PC-3 (cell line): ENCODE data around the gene ARID5B. TPM values are rescaled to one million over a fixed set of nuclear protein-coding genes. Genes with fewer than 3 reads are reported as not detected.

Source experiments
- ATAC-seq: fragments of 200-7000 bp; cut with Tn5 transposase; 2 replicates; pipeline ENCODE4 v1.9.1; 2020; ENCODE audit warnings: mild to moderate bottlenecking, moderate library complexity
- BruUV-seq: library from RNA; stranded (reverse); fragments of 400-500 nt; replicated peaks from 2 replicates; lab custom pipeline; 2021; lab: Mats Ljungman, UMichigan
- CTCF ChIA-PET: fragments of 300-600 bp; sonication (Branson Sonifier 250); formaldehyde crosslinking; loops from one replicate; lab custom pipeline; 2022; ENCODE audit warnings: antibody characterized with exemption; lab: Charles Lee
- POLR2A ChIA-PET: fragments of 300-600 bp; sonication (Branson Sonifier 250); formaldehyde crosslinking; loops from one replicate; lab custom pipeline; 2022; ENCODE audit warnings: antibody characterized with exemption; ENCODE audit not compliant: unreplicated experiment; lab: Charles Lee
- DNase-seq: peaks from one replicate; pipeline ENCODE4 v3.0.0-alpha.2; 2015
- H2AFZ ChIP-seq: fragments of 300-600 bp; sonication (generic); 2 replicates; pipeline ENCODE4 v1.6.0; 2016; ENCODE audit warnings: antibody characterized with exemption, low read length
- H3F3A ChIP-seq: fragments of 300-600 bp; sonication (generic); one replicate; pipeline ENCODE4 v1.6.0; 2017; ENCODE audit warnings: antibody characterized with exemption, low read length, control low read depth, mild to moderate bottlenecking; ENCODE audit not compliant: unreplicated experiment
- H3K27ac ChIP-seq: fragments of 300-600 bp; sonication (generic); 2 replicates; pipeline ENCODE4 v1.5.1; 2016; ENCODE audit warnings: mild to moderate bottlenecking, low read length
- H3K27me3 ChIP-seq: fragments of 300-600 bp; sonication (generic); 2 replicates; pipeline ENCODE4 v1.6.1; 2016; ENCODE audit warnings: low read length, mixed read lengths
- H3K36me3 ChIP-seq: fragments of 300-600 bp; sonication (generic); 2 replicates; pipeline ENCODE4 v1.6.1; 2016; ENCODE audit warnings: low read depth, mixed run types, low read length, mixed read lengths
- H3K4me1 ChIP-seq: fragments of 300-600 bp; sonication (generic); 2 replicates; pipeline ENCODE4 v1.5.1; 2016; ENCODE audit warnings: low read length; ENCODE audit not compliant: insufficient read depth
- H3K4me2 ChIP-seq: fragments of 300-600 bp; sonication (generic); 2 replicates; pipeline ENCODE4 v1.6.0; 2016; ENCODE audit warnings: low read length
- H3K4me3 ChIP-seq: fragments of 300-600 bp; sonication (generic); 2 replicates; pipeline ENCODE4 v1.5.1; 2016; ENCODE audit warnings: mild to moderate bottlenecking, low read length, mixed read lengths
- H3K79me2 ChIP-seq: fragments of 300-600 bp; sonication (generic); 2 replicates; pipeline ENCODE4 v1.6.1; 2017; ENCODE audit warnings: low read length, mixed read lengths
- H3K9ac ChIP-seq: fragments of 300-600 bp; sonication (generic); 2 replicates; pipeline ENCODE4 v1.6.0; 2016; ENCODE audit warnings: mild to moderate bottlenecking, low read length
- H3K9me2 ChIP-seq: fragments of 300-600 bp; sonication (generic); replicated peaks from 2 replicates; pipeline ENCODE4 v1.6.1; 2016; ENCODE audit warnings: mixed run types, low read length, mixed read lengths
- H3K9me3 ChIP-seq: fragments of 300-600 bp; sonication (generic); 2 replicates; pipeline ENCODE4 v1.6.1; 2016; ENCODE audit warnings: low read length, mixed read lengths
- H4K20me1 ChIP-seq: fragments of 300-600 bp; sonication (generic); 2 replicates; pipeline ENCODE4 v1.6.1; 2016; ENCODE audit warnings: low read length, mixed read lengths
- CTCF ChIP-seq: fragments of 300-600 bp; sonication (generic); conservative IDR thresholded peaks from 2 replicates; pipeline ENCODE4 v1.5.1; 2017; ENCODE audit warnings: antibody characterized with exemption, low read depth, mild to moderate bottlenecking, low read length
- EZH2 ChIP-seq: fragments of 300-600 bp; sonication (generic); IDR thresholded peaks from one replicate; pipeline ENCODE4 v1.6.1; 2017; ENCODE audit warnings: antibody characterized with exemption, mild to moderate bottlenecking, low read length; ENCODE audit not compliant: unreplicated experiment
- EZH2phosphoT487 ChIP-seq: fragments of 300-600 bp; sonication (generic); IDR thresholded peaks from 2 replicates; pipeline ENCODE4 v1.6.1; 2018; ENCODE audit warnings: mild to moderate bottlenecking, antibody characterized with exemption, low read length, borderline replicate concordance
- intact Hi-C: fragments of 100-400 bp; cut with micrococcal nuclease; formaldehyde crosslinking; loops from 2 replicates; pipeline ENCODE4 v1.9.0; 2023
- total RNA-seq: library from RNA; depleted of rRNA; stranded (reverse); fragments of >200 nt; gene quantifications from 2 replicates; pipeline ENCODE4 v1.2.3, GENCODE V29; 2014

ARID5B gene
- total RNA-seq, 1 experiment from 2014 or later: 26.4 TPM

GRCh38 chr10:61939902-61940301 is 38.4 kb downstream of the ARID5B start:
- H3K27ac ChIP-seq: peak overlapping the region; percentile 81
- TSS peak; percentile 15 for BruUV-seq

GRCh38 chr10:61941202-61941681 is 39.7 kb downstream of the ARID5B start:
- POLR2A ChIA-PET: interaction anchor here (0.7 kb wide), 1 partner anchor 79 kb away, joined by 12 read pairs; no protein-coding TSS in a partner anchor
- H3K79me2 ChIP-seq: peaks cover 9% of the 10 kb centered on the region; the same call in 1 of the 2 replicates
- no peaks in the 10 kb centered on the region for H3K9me2 ChIP-seq
- H3K9me3 ChIP-seq: no peaks in the 10 kb centered on the region
- CTCF ChIA-PET: no interaction called here
- H3K36me3 ChIP-seq: peaks cover 2% of the 10 kb centered on the region; the same call in 1 of the 2 replicates
- no peaks in the 10 kb centered on the region for H3K27me3 ChIP-seq
- peak overlapping the region; percentile 72 for H3K27ac ChIP-seq
- H3K4me2 ChIP-seq: peak overlapping the region; percentile 0; the same call in 1 of the 2 replicates
- no TSS peak for BruUV-seq
- peaks cover 88% of the 10 kb centered on the region for H3K4me1 ChIP-seq
- 0 out of 2 replicates have a peak overlapping the region, but pooled peaks have one; percentile 1 for H3K9ac ChIP-seq
- H3F3A ChIP-seq: peaks cover 58% of the 10 kb centered on the region
- no peak overlapping the region for H2AFZ ChIP-seq
- ATAC-seq (no peak), DNase-seq (no peak)
- no peak overlapping the region for H3K4me3 ChIP-seq
- TF ChIP-seq EZH2phosphoT487 (no peak), CTCF (no peak), EZH2 (no peak)
- intact Hi-C loops: no loop called here
- H4K20me1 ChIP-seq: no peaks in the 10 kb centered on the region

More at GRCh38 chr10:61939902-61940301, 38.4 kb downstream of the ARID5B start:
- no peaks in the 10 kb centered on the region for H3K9me2 ChIP-seq
- 0 out of 2 replicates have a peak overlapping the region, but pooled peaks have one; percentile 0 for H2AFZ ChIP-seq
- peak overlapping the region; percentile 67 for H3K4me2 ChIP-seq
- ChIA-PET CTCF (interaction anchor here (0.6 to 1.4 kb wide), 2 partner anchors 38 to 40 kb away, joined by 3 to 5 read pairs; no protein-coding TSS in a partner anchor), POLR2A (interaction anchor here (0.7 kb wide), 1 partner anchor 187 kb away, joined by 5 read pairs; no protein-coding TSS in a partner anchor)
- peaks cover 56% of the 10 kb centered on the region for H3F3A ChIP-seq
- peak; percentile 87 for DNase-seq
- no peaks in the 10 kb centered on the region for H3K9me3 ChIP-seq
- intact Hi-C loops: loop anchor here (1.0 to 5.0 kb wide), 9 partner anchors 36 to 445 kb away; no protein-coding TSS in a partner anchor
- H3K27me3 ChIP-seq: no peaks in the 10 kb centered on the region
- H3K4me3 ChIP-seq: peak overlapping the region; percentile 6; the same call in 1 of the 2 replicates
- peak overlapping the region; percentile 45 for H3K9ac ChIP-seq
- peaks cover 80% of the 10 kb centered on the region for H3K4me1 ChIP-seq
- H3K36me3 ChIP-seq: peaks cover 2% of the 10 kb centered on the region; the same call in 1 of the 2 replicates
- ATAC-seq: peak; percentile 24
- peaks cover 4% of the 10 kb centered on the region; the same call in 1 of the 2 replicates for H3K79me2 ChIP-seq
- TF ChIP-seq EZH2phosphoT487 (no peak), CTCF (no peak), EZH2 (no peak)
- H4K20me1 ChIP-seq: no peaks in the 10 kb centered on the region
